Loucy (cell line): ENCODE data around the gene PAK4.

Experiments
- H2AFZ ChIP-seq: fragments of 200-600 bp; sonication (generic); 2 replicates; pipeline ENCODE4 v1.6.0; 2016; ENCODE audit warnings: antibody characterized with exemption, mild to moderate bottlenecking, low read length, moderate library complexity
- H3F3A ChIP-seq: fragments of 200-600 bp; 2 replicates; pipeline ENCODE4 v1.6.0; 2016; ENCODE audit warnings: antibody characterized with exemption, low read depth, mild to moderate bottlenecking
- H3K27me3 ChIP-seq: fragments of 200-600 bp; sonication (generic); 2 replicates; pipeline ENCODE4 v1.6.1; 2014; ENCODE audit warnings: low read length, mild to moderate bottlenecking; ENCODE audit not compliant: insufficient read depth, poor library complexity, severe bottlenecking
- H3K36me3 ChIP-seq: fragments of 200-600 bp; sonication (generic); 2 replicates; pipeline ENCODE4 v1.6.1; 2016; ENCODE audit warnings: low read length; ENCODE audit not compliant: insufficient read depth
- H3K4me1 ChIP-seq: fragments of 200-600 bp; sonication (generic); 2 replicates; pipeline ENCODE4 v1.5.1; 2014; ENCODE audit warnings: low read length, mild to moderate bottlenecking; ENCODE audit not compliant: insufficient read depth, poor library complexity, severe bottlenecking
- H3K4me2 ChIP-seq: fragments of 200-600 bp; sonication (generic); 2 replicates; pipeline ENCODE4 v1.6.0; 2014; ENCODE audit warnings: antibody characterized with exemption, low read length, low read depth, mild to moderate bottlenecking; ENCODE audit not compliant: poor library complexity, severe bottlenecking
- H3K4me3 ChIP-seq: fragments of 200-600 bp; sonication (generic); 2 replicates; pipeline ENCODE4 v1.5.1; 2014; ENCODE audit warnings: low read length, mild to moderate bottlenecking, mixed read lengths; ENCODE audit not compliant: poor library complexity, severe bottlenecking
- H3K79me2 ChIP-seq: fragments of 200-600 bp; sonication (generic); 2 replicates; pipeline ENCODE4 v1.6.1; 2014; ENCODE audit warnings: low read length; ENCODE audit not compliant: insufficient read depth
- H3K9ac ChIP-seq: fragments of 200-600 bp; sonication (generic); 2 replicates; pipeline ENCODE4 v1.6.0; 2014; ENCODE audit warnings: mild to moderate bottlenecking, low read depth, low read length, moderate library complexity; ENCODE audit not compliant: poor library complexity, severe bottlenecking
- H3K9me2 ChIP-seq: fragments of 200-600 bp; sonication (generic); replicated peaks from 2 replicates; pipeline ENCODE4 v1.6.1; 2016; ENCODE audit warnings: low read depth, low read length, mixed read lengths
- H3K9me3 ChIP-seq: fragments of 200-600 bp; sonication (generic); 2 replicates; pipeline ENCODE4 v1.6.1; 2014; ENCODE audit warnings: mild to moderate bottlenecking, antibody characterized with exemption, low read length, low read depth; ENCODE audit not compliant: insufficient read depth
- H4K20me1 ChIP-seq: fragments of 200-600 bp; sonication (generic); 2 replicates; pipeline ENCODE4 v1.6.0; 2014; ENCODE audit warnings: antibody characterized with exemption, low read length, mild to moderate bottlenecking; ENCODE audit not compliant: insufficient read depth, poor library complexity, severe bottlenecking
- EZH2phosphoT487 ChIP-seq: fragments of 200-600 bp; IDR thresholded peaks from 2 replicates; pipeline ENCODE4 v1.6.1; 2018; ENCODE audit warnings: antibody characterized with exemption, mild to moderate bottlenecking, moderate library complexity, borderline replicate concordance
- TF ChIP-seq, protein P1 (sequence below): fragments of 200-600 bp; sonication (generic); conservative IDR thresholded peaks from 2 replicates; pipeline ENCODE4 v1.5.1; 2014; ENCODE audit warnings: mild to moderate bottlenecking, antibody characterized with exemption, low read length

The PAK4 gene

DNA sequence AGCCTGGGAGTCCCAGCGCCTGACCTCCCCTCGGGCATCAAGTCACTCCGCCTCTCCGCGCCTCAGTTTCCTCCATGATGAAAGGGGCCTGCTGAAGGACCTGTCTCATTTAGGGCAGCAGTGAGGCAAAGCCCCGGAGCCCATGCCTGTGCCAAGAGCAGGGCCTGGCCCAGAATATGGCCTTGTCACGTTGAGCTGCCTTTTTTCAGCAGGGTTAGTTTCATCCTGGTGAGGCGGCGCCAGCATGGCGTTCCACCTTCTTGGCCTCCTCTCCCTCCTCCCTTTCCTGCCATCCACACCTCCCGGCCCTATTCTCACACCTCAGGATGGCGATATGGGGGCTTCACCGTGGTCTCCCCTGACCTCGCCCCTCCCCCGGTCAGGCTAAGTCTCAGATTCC lies 30.2 kb downstream of the PAK4 start:
- Histone ChIP-seq H3K79me2 (peaks cover 67% of the 10 kb centered on the region), H3K9me3 (no peaks in the 10 kb centered on the region), H3K4me3 (no peak overlapping the region), H4K20me1 (peaks cover 21% of the 10 kb centered on the region), H3K4me2 (no peak overlapping the region), H3K9ac (no peak overlapping the region), H2AFZ (no peak overlapping the region), H3K4me1 (peaks cover 21% of the 10 kb centered on the region), H3K27me3 (no peaks in the 10 kb centered on the region), H3K36me3 (no peaks in the 10 kb centered on the region), H3K9me2 (no peaks in the 10 kb centered on the region), H3F3A (no peaks in the 10 kb centered on the region)
- no peak for TF ChIP-seq EZH2phosphoT487
- TF ChIP-seq, protein P1, sequence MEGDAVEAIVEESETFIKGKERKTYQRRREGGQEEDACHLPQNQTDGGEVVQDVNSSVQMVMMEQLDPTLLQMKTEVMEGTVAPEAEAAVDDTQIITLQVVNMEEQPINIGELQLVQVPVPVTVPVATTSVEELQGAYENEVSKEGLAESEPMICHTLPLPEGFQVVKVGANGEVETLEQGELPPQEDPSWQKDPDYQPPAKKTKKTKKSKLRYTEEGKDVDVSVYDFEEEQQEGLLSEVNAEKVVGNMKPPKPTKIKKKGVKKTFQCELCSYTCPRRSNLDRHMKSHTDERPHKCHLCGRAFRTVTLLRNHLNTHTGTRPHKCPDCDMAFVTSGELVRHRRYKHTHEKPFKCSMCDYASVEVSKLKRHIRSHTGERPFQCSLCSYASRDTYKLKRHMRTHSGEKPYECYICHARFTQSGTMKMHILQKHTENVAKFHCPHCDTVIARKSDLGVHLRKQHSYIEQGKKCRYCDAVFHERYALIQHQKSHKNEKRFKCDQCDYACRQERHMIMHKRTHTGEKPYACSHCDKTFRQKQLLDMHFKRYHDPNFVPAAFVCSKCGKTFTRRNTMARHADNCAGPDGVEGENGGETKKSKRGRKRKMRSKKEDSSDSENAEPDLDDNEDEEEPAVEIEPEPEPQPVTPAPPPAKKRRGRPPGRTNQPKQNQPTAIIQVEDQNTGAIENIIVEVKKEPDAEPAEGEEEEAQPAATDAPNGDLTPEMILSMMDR: no peak

DNA sequence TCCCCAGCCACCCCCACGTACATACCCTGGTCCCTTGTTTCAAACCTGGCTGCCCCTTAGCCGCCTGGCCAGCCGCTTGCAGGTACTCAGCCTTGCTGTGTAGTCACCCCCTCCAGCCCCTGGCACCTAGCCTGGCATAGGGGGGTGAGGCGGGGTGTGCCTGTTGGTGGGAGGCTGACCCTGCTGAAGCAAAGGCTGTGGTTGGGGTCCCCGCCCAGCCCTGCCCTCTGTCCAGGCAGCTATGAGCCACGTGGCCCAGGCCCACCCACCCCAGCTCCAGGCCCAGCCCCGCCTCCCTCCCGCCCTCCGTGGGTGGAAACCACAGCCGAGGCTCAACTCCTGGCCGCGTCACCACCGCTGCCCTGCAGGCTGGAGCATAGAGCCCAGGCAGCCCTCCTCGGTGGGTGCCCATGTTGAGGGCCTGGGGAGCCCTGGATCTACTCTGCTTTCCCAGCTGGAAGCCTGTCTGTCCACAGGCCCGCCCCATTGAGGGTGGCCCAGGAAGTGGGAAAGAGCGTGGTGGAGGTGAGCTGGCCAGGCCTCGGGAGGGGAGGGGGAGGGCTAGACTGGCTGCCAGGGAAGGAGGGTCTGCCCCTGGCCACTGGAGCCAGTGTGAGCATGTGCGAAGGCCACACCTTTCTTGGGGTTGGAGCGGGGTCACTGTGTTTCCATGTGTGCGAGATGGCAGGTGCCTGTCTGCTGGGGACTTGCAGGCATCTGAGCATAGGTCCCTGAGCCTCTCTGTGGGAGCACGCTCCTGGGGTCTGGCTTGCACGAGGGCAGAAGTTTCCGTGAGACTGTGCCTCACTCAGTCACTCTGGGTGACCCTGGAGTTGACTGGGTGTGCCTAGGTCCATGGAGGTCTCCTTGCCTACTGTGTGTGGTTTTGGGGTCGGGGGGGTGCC lies 31.0 kb downstream of the PAK4 start:
- Histone ChIP-seq H3K9ac (no peak overlapping the region), H3K79me2 (peaks cover 68% of the 10 kb centered on the region), H3K9me3 (no peaks in the 10 kb centered on the region), H4K20me1 (peaks cover 24% of the 10 kb centered on the region), H3F3A (no peaks in the 10 kb centered on the region), H3K4me2 (no peak overlapping the region), H3K4me3 (no peak overlapping the region), H2AFZ (no peak overlapping the region), H3K36me3 (no peaks in the 10 kb centered on the region), H3K9me2 (no peaks in the 10 kb centered on the region), H3K4me1 (peaks cover 21% of the 10 kb centered on the region), H3K27me3 (no peaks in the 10 kb centered on the region)
- TF ChIP-seq, protein P1: no peak

DNA sequence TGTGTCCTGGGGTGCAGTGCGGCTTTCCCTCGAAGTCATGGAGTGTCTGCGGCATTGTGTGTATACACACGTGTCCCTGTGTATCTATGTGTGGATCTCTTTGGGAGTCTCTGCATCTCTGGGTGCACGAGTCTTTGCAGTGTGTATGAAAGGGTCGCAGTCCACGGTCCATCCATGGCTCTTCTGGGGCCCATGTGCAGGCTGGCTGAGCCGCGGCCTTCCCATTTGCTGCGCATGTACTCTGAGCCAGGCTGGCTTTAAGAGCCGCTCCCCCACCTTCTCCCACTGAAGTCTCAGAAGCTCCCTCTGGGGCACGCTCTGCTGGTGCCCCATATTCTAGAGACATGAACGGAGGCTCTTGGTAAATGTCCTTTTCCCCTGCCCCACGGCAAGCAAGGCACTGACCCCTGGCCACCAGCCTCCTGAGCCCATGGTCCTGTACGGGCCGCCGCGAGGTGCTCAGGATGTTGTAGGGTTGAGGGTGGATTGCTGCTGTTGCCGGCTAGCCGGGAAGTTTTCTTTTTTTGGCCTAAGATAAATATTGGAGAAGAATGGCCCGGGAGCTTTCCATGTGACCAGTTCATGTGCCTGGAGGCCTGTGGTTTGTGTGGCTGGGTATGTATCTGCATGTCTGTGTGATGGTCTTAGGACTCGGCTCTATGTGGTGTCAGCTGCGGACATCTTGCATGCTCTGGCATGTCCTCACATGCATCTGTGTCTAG lies 31.9 kb downstream of the PAK4 start:
- no peaks in the 10 kb centered on the region for H3K27me3 ChIP-seq
- H4K20me1 ChIP-seq: peaks cover 26% of the 10 kb centered on the region
- no peak overlapping the region for H3K9ac ChIP-seq
- H3K9me2 ChIP-seq: no peaks in the 10 kb centered on the region
- H3K36me3 ChIP-seq: no peaks in the 10 kb centered on the region
- no peaks in the 10 kb centered on the region for H3F3A ChIP-seq
- H3K4me2 ChIP-seq: no peak overlapping the region
- H3K4me3 ChIP-seq: no peak overlapping the region
- peaks cover 70% of the 10 kb centered on the region for H3K79me2 ChIP-seq
- no peak overlapping the region for H2AFZ ChIP-seq
- TF ChIP-seq, protein P1: no peak
- TF ChIP-seq EZH2phosphoT487: no peak
- no peaks in the 10 kb centered on the region for H3K9me3 ChIP-seq
- H3K4me1 ChIP-seq: peaks cover 21% of the 10 kb centered on the region
